ENCODE measurements around the gene AFDN. TPM values are rescaled to one million over a fixed set of nuclear protein-coding genes. Genes with fewer than 3 reads are reported as not detected.
A peak's percentile ranks its signal among the peaks of the same experiment; 100 is the strongest.

The AFDN gene
- total and polyA plus RNA-seq, 2 of the 8 experiments (the other 6 are each of a cell fraction or from before 2014, with no cell fraction given): 53.4 to 192 TPM

DNA sequence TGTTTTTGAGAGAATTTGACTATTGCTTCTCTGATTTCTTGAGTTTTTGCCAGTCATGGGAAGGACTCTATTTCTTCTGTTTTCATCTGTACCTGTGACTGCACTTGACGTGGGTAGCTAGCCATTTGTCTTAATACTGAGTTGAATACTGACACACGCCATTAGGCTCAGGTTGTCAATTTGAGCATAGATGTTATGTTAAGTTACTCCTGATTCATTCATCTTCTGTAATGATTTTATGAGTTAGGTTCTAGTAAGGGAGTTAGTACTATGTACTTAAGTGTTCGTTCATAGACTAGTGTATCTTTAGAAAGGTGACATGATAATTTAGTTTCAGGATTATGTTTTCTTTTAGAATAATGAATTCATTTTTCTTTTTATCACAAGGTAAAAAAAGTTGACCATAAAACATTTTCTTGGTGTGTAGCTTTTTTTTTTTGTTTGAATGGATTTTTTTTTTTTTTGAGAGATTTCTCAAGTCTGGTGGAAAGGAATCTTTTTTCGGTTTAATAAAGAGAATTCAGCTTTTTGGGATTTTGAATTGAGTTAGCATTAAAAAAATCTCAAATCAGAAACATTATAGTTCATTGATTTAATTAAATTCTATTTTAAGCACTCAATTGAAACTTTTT is 1.7 kb downstream of the AFDN start:
- H2AFZ ChIP-seq (ENCODE audit: low read length): no peak overlapping the region
- CTCF ChIA-PET (ENCODE audit: partially characterized antibody): interaction anchor here (1.0 to 1.7 kb wide), 4 partner anchors 15 to 71 kb away, joined by 3 to 6 read pairs (median 4); no protein-coding TSS in a partner anchor
- DNase-seq (ENCODE audit: low read depth in 1 of 2, low spot score in 2 of 2): no peak
- no peak overlapping the region for H2BK15ac ChIP-seq (ENCODE audit: low read length)
- H4K20me1 ChIP-seq (replicated peaks in 1 of 2; ENCODE audit: control insufficient read depth in 1 of 2, insufficient read depth in 2 of 2, low read length in 2 of 2): peaks cover 15 to 19% of the 10 kb centered on the region in 2 experiments
- no peak overlapping the region for H2AK5ac ChIP-seq (ENCODE audit: low read depth, low read length)
- 42% methylated on average over 4 of the region's 4 CpGs; no CpG with 5 or more reads in 1 of the 2 experiments for WGBS, 2 experiments (ENCODE audit: extremely low coverage in 1 of 2, insufficient coverage in 1 of 2, insufficient read length in 1 of 2, insufficient replicate concordance in 2 of 2, low coverage in 1 of 2, low lambda C conversion rate in 2 of 2, missing lambda C conversion rate in 1 of 2)
- no peak overlapping the region for H3K14ac ChIP-seq (ENCODE audit: insufficient read length)
- no peak for FAIRE-seq
- H3K4me1 ChIP-seq (replicated peaks in 1 of 4; ENCODE audit: control insufficient read depth in 3 of 4, insufficient read depth in 4 of 4, low read length in 3 of 4): peaks cover 0 to 9% (median 4%) of the 10 kb centered on the region in 4 experiments; a peak in 5 of 7 replicates
- H3K36me3 ChIP-seq (ENCODE audit: control insufficient read depth in 2 of 4, insufficient read depth in 4 of 4, low read length in 3 of 4): peaks cover 0 to 9% (median 0%) of the 10 kb centered on the region in 4 experiments; a peak in 1 of 8 replicates
- H3K27ac ChIP-seq (ENCODE audit: low read depth, low read length): no peak overlapping the region
- H2BK12ac ChIP-seq (ENCODE audit: low read depth, low read length): no peak overlapping the region
- no peak overlapping the region for H2BK120ac ChIP-seq (replicated peaks; ENCODE audit: low read depth, low read length)
- peaks cover 12% of the 10 kb centered on the region for H3K23me2 ChIP-seq (ENCODE audit: low read depth, low read length)
- peak overlapping the region; percentile 72 to 80 for H3K4me2 ChIP-seq (ENCODE audit: insufficient read depth in 1 of 2, low read depth in 2 of 2, low read length in 2 of 2)
- no peaks in the 10 kb centered on the region; a peak in 2 of 7 replicates for H3K27me3 ChIP-seq (replicated peaks in 1 of 4; ENCODE audit: control insufficient read depth in 3 of 4, extremely low read depth in 1 of 4, insufficient read depth in 3 of 4, low read length in 3 of 4)
- no peak overlapping the region for H3K4ac ChIP-seq (replicated peaks; ENCODE audit: insufficient read length, low read depth, low read length)
- TF ChIP-seq CTBP2 (IDR thresholded peaks at IDR 0.05; ENCODE audit: borderline replicate concordance, insufficient read depth, insufficient read length, low read length): no peak
- POLR2A ChIA-PET (ENCODE audit: partially characterized antibody): interaction anchor here (0.6 to 2.8 kb wide), 6 partner anchors 10 to 64 kb away, joined by 3 to 6 read pairs (median 4); no protein-coding TSS in a partner anchor
- H4K91ac ChIP-seq (replicated peaks; ENCODE audit: insufficient read length, low read length): no peak overlapping the region
- no peak overlapping the region for H4K8ac ChIP-seq (ENCODE audit: extremely low read depth, insufficient read depth, low read length)
- peak overlapping the region in 1 of 4 experiments; percentile 72; a peak in 3 of 7 replicates for H3K9ac ChIP-seq (replicated peaks in 1 of 4; ENCODE audit: extremely low read depth in 1 of 4, low read depth in 3 of 4, low read length in 3 of 4)
- no peak overlapping the region for H2BK5ac ChIP-seq (ENCODE audit: low read depth, low read length)
- H4K5ac ChIP-seq (ENCODE audit: insufficient read length, low read depth, low read length): no peak overlapping the region
- no peak overlapping the region for H3K23ac ChIP-seq (ENCODE audit: insufficient read length)
- H3K4me3 ChIP-seq (ENCODE audit: extremely low read depth in 1 of 4, insufficient read depth in 2 of 4, low read depth in 3 of 4, low read length in 4 of 4): peak overlapping the region; percentile 82 to 97 (median 87)
- H3K18ac ChIP-seq (ENCODE audit: extremely low read depth, low read length): no peak overlapping the region
- H3K56ac ChIP-seq (replicated peaks; ENCODE audit: insufficient read length, low read depth, low read length): no peak overlapping the region
- H3K9me3 ChIP-seq (ENCODE audit: insufficient read depth in 2 of 2, low read depth in 1 of 2, low read length in 1 of 2): no peaks in the 10 kb centered on the region
- H2BK20ac ChIP-seq (ENCODE audit: low read length): no peak overlapping the region
- no peaks in the 10 kb centered on the region; the same call in 1 of the 2 replicates for H3K79me1 ChIP-seq (ENCODE audit: low read depth, low read length)
- H3K79me2 ChIP-seq (ENCODE audit: control insufficient read depth in 1 of 2, insufficient read depth in 2 of 2, low read length in 2 of 2): peaks cover 20 to 60% of the 10 kb centered on the region in 2 experiments

All from H1 (cell line).